Measurements from ENCODE around the gene TAS2R4.
"Not testable (repeated sequence)": the region's sequence is repeated elsewhere in the genome, so short reads cannot be mapped to it uniquely, and the experiment has no call there.

The TAS2R4 gene

GRCh38 chr7:141776374-141776773, at the start of gene TAS2R4:
Gene TAS2R4, plus strand, starts transcription at chr7:141776674. Its CDS starts 1,815 bp downstream, at chr7:141778489.
- no peak for DNase-seq
- in situ Hi-C loops (cut with MboI; ENCODE audit: low pct_unique_long_range_greater_than_20kb, low sequenced_read_pairs) = no loop called here

- no peak for DNase-seq
- in situ Hi-C loops (cut with MboI; ENCODE audit: low pct_unique_long_range_greater_than_20kb, low sequenced_read_pairs) = no loop called here
These were observed 47.5 kb upstream of the TAS2R4 start for GRCh38 chr7:141729020-141729419.

GRCh38 chr7:141731476-141732149, 44.9 kb upstream of the TAS2R4 start:
- in situ Hi-C loops (cut with MboI; ENCODE audit: low pct_unique_long_range_greater_than_20kb, low sequenced_read_pairs) = no loop called here

GRCh38 chr7:141737118-141737835, 39.2 kb upstream of the TAS2R4 start:
- in situ Hi-C loops (cut with MboI; ENCODE audit: low pct_unique_long_range_greater_than_20kb, low sequenced_read_pairs) = no loop called here
- peak; percentile 28 for DNase-seq

More at GRCh38 chr7:141731476-141732149, 44.9 kb upstream of the TAS2R4 start:
- DNase-seq = no peak

GRCh38 chr7:141737836-141738591, 38.5 kb upstream of the TAS2R4 start, which contains the start of gene SSBP1:
Gene SSBP1, plus strand, starts transcription at chr7:141738358. Its CDS starts 809 bp downstream, at chr7:141739167.
- DNase-seq = peak; percentile 99
- in situ Hi-C loops (cut with MboI; ENCODE audit: low pct_unique_long_range_greater_than_20kb, low sequenced_read_pairs) = no loop called here

- no peak for DNase-seq
- in situ Hi-C loops (cut with MboI; ENCODE audit: low pct_unique_long_range_greater_than_20kb, low sequenced_read_pairs) = no loop called here
These were observed 37.9 kb upstream of the TAS2R4 start for GRCh38 chr7:141738592-141739013.

GRCh38 chr7:141739250-141739649, 37.2 kb upstream of the TAS2R4 start:
- in situ Hi-C loops (cut with MboI; ENCODE audit: low pct_unique_long_range_greater_than_20kb, low sequenced_read_pairs) = no loop called here
- no peak for DNase-seq

GRCh38 chr7:141742229-141742628, 34.2 kb upstream of the TAS2R4 start:
- in situ Hi-C loops (cut with MboI; ENCODE audit: low pct_unique_long_range_greater_than_20kb, low sequenced_read_pairs) = no loop called here
- DNase-seq = no peak

GRCh38 chr7:141744131-141744530, 32.3 kb upstream of the TAS2R4 start:
- in situ Hi-C loops (cut with MboI; ENCODE audit: low pct_unique_long_range_greater_than_20kb, low sequenced_read_pairs) = no loop called here
- no peak for DNase-seq

- in situ Hi-C loops (cut with MboI; ENCODE audit: low pct_unique_long_range_greater_than_20kb, low sequenced_read_pairs) = no loop called here
- DNase-seq = no peak
These were observed 28.1 kb upstream of the TAS2R4 start for GRCh38 chr7:141748396-141748795.

GRCh38 chr7:141751904-141752303, 24.6 kb upstream of the TAS2R4 start:
- in situ Hi-C loops (cut with MboI; ENCODE audit: low pct_unique_long_range_greater_than_20kb, low sequenced_read_pairs); DNase-seq: not testable (repeated sequence)

- DNase-seq = peak; percentile 12
- in situ Hi-C loops (cut with MboI; ENCODE audit: low pct_unique_long_range_greater_than_20kb, low sequenced_read_pairs) = no loop called here
These were observed 23.8 kb upstream of the TAS2R4 start for GRCh38 chr7:141752634-141753033.

GRCh38 chr7:141754939-141755338, 21.5 kb upstream of the TAS2R4 start:
- DNase-seq = peak; percentile 51
- in situ Hi-C loops (cut with MboI; ENCODE audit: low pct_unique_long_range_greater_than_20kb, low sequenced_read_pairs) = no loop called here

GRCh38 chr7:141763797-141764196, 12.7 kb upstream of the TAS2R4 start, which contains the start of gene TAS2R3:
Gene TAS2R3, plus strand, starts transcription at chr7:141764097. Its CDS starts 62 bp downstream, at chr7:141764159.
- no peak for DNase-seq
- in situ Hi-C loops (cut with MboI; ENCODE audit: low pct_unique_long_range_greater_than_20kb, low sequenced_read_pairs) = no loop called here

- in situ Hi-C loops (cut with MboI; ENCODE audit: low pct_unique_long_range_greater_than_20kb, low sequenced_read_pairs); DNase-seq: not testable (repeated sequence)
These were observed 6.3 kb upstream of the TAS2R4 start for GRCh38 chr7:141770083-141770583.

GRCh38 chr7:141785706-141786552, 9.5 kb downstream of the TAS2R4 start:
- peak; percentile 54 for DNase-seq
- in situ Hi-C loops (cut with MboI; ENCODE audit: low pct_unique_long_range_greater_than_20kb, low sequenced_read_pairs) = no loop called here

- DNase-seq = no peak
- in situ Hi-C loops (cut with MboI; ENCODE audit: low pct_unique_long_range_greater_than_20kb, low sequenced_read_pairs) = no loop called here
These were observed 11.8 kb downstream of the TAS2R4 start for GRCh38 chr7:141788296-141788695.

- no peak for DNase-seq
- in situ Hi-C loops (cut with MboI; ENCODE audit: low pct_unique_long_range_greater_than_20kb, low sequenced_read_pairs) = no loop called here
These were observed 13.4 kb downstream of the TAS2R4 start, which contains the start of gene TAS2R5 for GRCh38 chr7:141789917-141790316. Gene TAS2R5, plus strand, starts transcription at chr7:141790217. Its CDS starts 145 bp downstream, at chr7:141790362.
